ENCODE results near the gene PKP2.
"Not testable (repeated sequence)": the region's sequence is repeated elsewhere in the genome, so short reads cannot be mapped to it uniquely, and the experiment has no call there.

PKP2 gene

GRCh38 chr12:32887058-32887457 is 9.5 kb downstream of the PKP2 start:
- Mint-ChIP-seq H3K27ac (no peak overlapping the region), H3K4me1 (ENCODE audit: low read depth) (no peaks in the 10 kb centered on the region), H3K27me3 (peaks cover 13% of the 10 kb centered on the region), H3K4me3 (no peak overlapping the region), H3K9me3 (no peaks in the 10 kb centered on the region), H3K36me3 (ENCODE audit: low read depth) (no peaks in the 10 kb centered on the region)

GRCh38 chr12:32885831-32886230 is 10.7 kb downstream of the PKP2 start:
- H3K27me3 Mint-ChIP-seq, result peaks cover 7% of the 10 kb centered on the region

GRCh38 chr12:32884962-32885361 is 11.6 kb downstream of the PKP2 start:
- Mint-ChIP-seq H3K4me3 (no peak overlapping the region), H3K36me3 (ENCODE audit: low read depth) (no peaks in the 10 kb centered on the region), H3K27me3 (peaks cover 7% of the 10 kb centered on the region), H3K4me1 (ENCODE audit: low read depth) (no peaks in the 10 kb centered on the region), H3K9me3 (no peaks in the 10 kb centered on the region), H3K27ac (no peak overlapping the region)

More at GRCh38 chr12:32885831-32886230, 10.7 kb downstream of the PKP2 start:
- Mint-ChIP-seq H3K36me3 (ENCODE audit: low read depth) (no peaks in the 10 kb centered on the region), H3K4me3 (no peak overlapping the region), H3K4me1 (ENCODE audit: low read depth) (no peaks in the 10 kb centered on the region), H3K27ac (no peak overlapping the region), H3K9me3 (no peaks in the 10 kb centered on the region)

- Mint-ChIP-seq H3K4me1 (ENCODE audit: low read depth) (no peaks in the 10 kb centered on the region), H3K4me3 (no peak overlapping the region), H3K27ac (no peak overlapping the region), H3K27me3 (no peaks in the 10 kb centered on the region), H3K9me3 (no peaks in the 10 kb centered on the region), H3K36me3 (ENCODE audit: low read depth) (no peaks in the 10 kb centered on the region)
Measured at GRCh38 chr12:32881702-32882101, 14.9 kb downstream of the PKP2 start.

- H3K27ac Mint-ChIP-seq, result no peak overlapping the region
- H3K9me3 Mint-ChIP-seq, result no peaks in the 10 kb centered on the region
- H3K4me3 Mint-ChIP-seq, result no peak overlapping the region
- H3K27me3 Mint-ChIP-seq, result no peaks in the 10 kb centered on the region
- no peaks in the 10 kb centered on the region for H3K36me3 Mint-ChIP-seq (ENCODE audit: low read depth)
- H3K4me1 Mint-ChIP-seq (ENCODE audit: low read depth), result no peaks in the 10 kb centered on the region
Measured at GRCh38 chr12:32881107-32881506, 15.5 kb downstream of the PKP2 start.

- not testable (repeated sequence) for H3K27me3 Mint-ChIP-seq; H3K4me3 Mint-ChIP-seq; H3K27ac Mint-ChIP-seq; H3K9me3 Mint-ChIP-seq; H3K36me3 Mint-ChIP-seq (ENCODE audit: low read depth); H3K4me1 Mint-ChIP-seq (ENCODE audit: low read depth)
Measured at GRCh38 chr12:32879066-32879465, 17.5 kb downstream of the PKP2 start.

- H3K36me3 Mint-ChIP-seq (ENCODE audit: low read depth), result no peaks in the 10 kb centered on the region
- H3K9me3 Mint-ChIP-seq, result no peaks in the 10 kb centered on the region
- no peak overlapping the region for H3K4me3 Mint-ChIP-seq
- peaks cover 6% of the 10 kb centered on the region for H3K27me3 Mint-ChIP-seq
- H3K4me1 Mint-ChIP-seq (ENCODE audit: low read depth), result no peaks in the 10 kb centered on the region
- no peak overlapping the region for H3K27ac Mint-ChIP-seq
Measured at GRCh38 chr12:32877601-32878459, 18.7 kb downstream of the PKP2 start.

- H3K4me1 Mint-ChIP-seq (ENCODE audit: low read depth), result no peaks in the 10 kb centered on the region
- no peaks in the 10 kb centered on the region for H3K9me3 Mint-ChIP-seq
- no peaks in the 10 kb centered on the region for H3K36me3 Mint-ChIP-seq (ENCODE audit: low read depth)
Measured at GRCh38 chr12:32876004-32876403, 20.6 kb downstream of the PKP2 start.

GRCh38 chr12:32874975-32875374 is 21.6 kb downstream of the PKP2 start:
- Mint-ChIP-seq H3K4me1 (ENCODE audit: low read depth) (no peaks in the 10 kb centered on the region), H3K27ac (no peak overlapping the region), H3K36me3 (ENCODE audit: low read depth) (no peaks in the 10 kb centered on the region), H3K4me3 (no peak overlapping the region), H3K27me3 (peaks cover 10% of the 10 kb centered on the region), H3K9me3 (no peaks in the 10 kb centered on the region)

More at GRCh38 chr12:32876004-32876403, 20.6 kb downstream of the PKP2 start:
- Mint-ChIP-seq H3K27ac (no peak overlapping the region), H3K4me3 (no peak overlapping the region), H3K27me3 (peaks cover 10% of the 10 kb centered on the region)

- no peaks in the 10 kb centered on the region for H3K4me1 Mint-ChIP-seq (ENCODE audit: low read depth)
- H3K4me3 Mint-ChIP-seq, result no peak overlapping the region
- no peaks in the 10 kb centered on the region for H3K36me3 Mint-ChIP-seq (ENCODE audit: low read depth)
- H3K27me3 Mint-ChIP-seq, result peaks cover 10% of the 10 kb centered on the region
- no peaks in the 10 kb centered on the region for H3K9me3 Mint-ChIP-seq
- H3K27ac Mint-ChIP-seq, result no peak overlapping the region
Measured at GRCh38 chr12:32874078-32874477, 22.5 kb downstream of the PKP2 start.

GRCh38 chr12:32872416-32872815 is 24.2 kb downstream of the PKP2 start:
- H3K4me3 Mint-ChIP-seq; H3K9me3 Mint-ChIP-seq; H3K27ac Mint-ChIP-seq; H3K36me3 Mint-ChIP-seq (ENCODE audit: low read depth); H3K4me1 Mint-ChIP-seq (ENCODE audit: low read depth): not testable (repeated sequence)
- H3K27me3 Mint-ChIP-seq, result peaks cover 10% of the 10 kb centered on the region

GRCh38 chr12:32870716-32871115 is 25.9 kb downstream of the PKP2 start:
- H3K9me3 Mint-ChIP-seq, result no peaks in the 10 kb centered on the region
- H3K36me3 Mint-ChIP-seq (ENCODE audit: low read depth), result no peaks in the 10 kb centered on the region
- no peak overlapping the region for H3K27ac Mint-ChIP-seq
- H3K4me1 Mint-ChIP-seq (ENCODE audit: low read depth), result no peaks in the 10 kb centered on the region
- peaks cover 10% of the 10 kb centered on the region for H3K27me3 Mint-ChIP-seq
- no peak overlapping the region for H3K4me3 Mint-ChIP-seq

- Mint-ChIP-seq H3K4me3 (no peak overlapping the region), H3K36me3 (ENCODE audit: low read depth) (no peaks in the 10 kb centered on the region), H3K27ac (no peak overlapping the region), H3K9me3 (no peaks in the 10 kb centered on the region), H3K27me3 (peaks cover 5% of the 10 kb centered on the region), H3K4me1 (ENCODE audit: low read depth) (no peaks in the 10 kb centered on the region)
Measured at GRCh38 chr12:32868885-32869284, 27.7 kb downstream of the PKP2 start.

GRCh38 chr12:32864731-32865130 is 31.8 kb downstream of the PKP2 start:
- H3K27ac Mint-ChIP-seq, result no peak overlapping the region
- no peaks in the 10 kb centered on the region for H3K4me1 Mint-ChIP-seq (ENCODE audit: low read depth)
- no peaks in the 10 kb centered on the region for H3K36me3 Mint-ChIP-seq (ENCODE audit: low read depth)
- no peaks in the 10 kb centered on the region for H3K27me3 Mint-ChIP-seq
- H3K9me3 Mint-ChIP-seq, result no peaks in the 10 kb centered on the region
- no peak overlapping the region for H3K4me3 Mint-ChIP-seq

- no peaks in the 10 kb centered on the region for H3K27me3 Mint-ChIP-seq
- no peaks in the 10 kb centered on the region for H3K36me3 Mint-ChIP-seq (ENCODE audit: low read depth)
- no peak overlapping the region for H3K4me3 Mint-ChIP-seq
- H3K27ac Mint-ChIP-seq, result no peak overlapping the region
- no peaks in the 10 kb centered on the region for H3K4me1 Mint-ChIP-seq (ENCODE audit: low read depth)
- no peaks in the 10 kb centered on the region for H3K9me3 Mint-ChIP-seq
Measured at GRCh38 chr12:32863128-32863527, 33.4 kb downstream of the PKP2 start.

GRCh38 chr12:32861658-32862057 is 34.9 kb downstream of the PKP2 start:
- not testable (repeated sequence) for H3K36me3 Mint-ChIP-seq (ENCODE audit: low read depth); H3K27ac Mint-ChIP-seq; H3K4me3 Mint-ChIP-seq; H3K9me3 Mint-ChIP-seq; H3K4me1 Mint-ChIP-seq (ENCODE audit: low read depth); H3K27me3 Mint-ChIP-seq
